ENCODE measurements around the gene OR10J1. TPM values are rescaled to one million over a fixed set of nuclear protein-coding genes. Genes with fewer than 3 reads are reported as not detected.

The OR10J1 gene
- total and polyA plus RNA-seq, 2 of the 8 experiments (the other 6 are each of a cell fraction or from before 2014, with no cell fraction given): not detected

DNA sequence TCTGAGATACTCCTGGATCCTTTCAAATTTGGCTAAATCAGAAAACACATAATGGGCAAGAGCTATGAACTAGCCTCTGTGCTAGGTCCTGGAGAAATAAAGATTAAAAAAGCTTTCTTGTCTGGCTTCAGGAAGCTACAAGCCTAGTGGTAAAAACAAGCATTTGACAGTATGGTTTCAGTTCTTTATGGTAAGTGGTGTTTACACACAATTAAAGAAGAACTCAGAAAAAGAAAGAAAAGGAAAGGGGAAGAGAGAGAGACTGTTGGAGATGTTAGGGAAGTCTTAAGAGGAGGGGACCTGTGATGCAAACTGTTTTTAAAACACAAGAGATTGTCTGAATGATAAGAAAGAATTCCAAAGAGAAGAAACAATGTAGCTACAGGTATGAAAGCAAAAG lies 1.8 kb downstream of the OR10J1 start (continued):
- TF ChIP-seq, protein P1, sequence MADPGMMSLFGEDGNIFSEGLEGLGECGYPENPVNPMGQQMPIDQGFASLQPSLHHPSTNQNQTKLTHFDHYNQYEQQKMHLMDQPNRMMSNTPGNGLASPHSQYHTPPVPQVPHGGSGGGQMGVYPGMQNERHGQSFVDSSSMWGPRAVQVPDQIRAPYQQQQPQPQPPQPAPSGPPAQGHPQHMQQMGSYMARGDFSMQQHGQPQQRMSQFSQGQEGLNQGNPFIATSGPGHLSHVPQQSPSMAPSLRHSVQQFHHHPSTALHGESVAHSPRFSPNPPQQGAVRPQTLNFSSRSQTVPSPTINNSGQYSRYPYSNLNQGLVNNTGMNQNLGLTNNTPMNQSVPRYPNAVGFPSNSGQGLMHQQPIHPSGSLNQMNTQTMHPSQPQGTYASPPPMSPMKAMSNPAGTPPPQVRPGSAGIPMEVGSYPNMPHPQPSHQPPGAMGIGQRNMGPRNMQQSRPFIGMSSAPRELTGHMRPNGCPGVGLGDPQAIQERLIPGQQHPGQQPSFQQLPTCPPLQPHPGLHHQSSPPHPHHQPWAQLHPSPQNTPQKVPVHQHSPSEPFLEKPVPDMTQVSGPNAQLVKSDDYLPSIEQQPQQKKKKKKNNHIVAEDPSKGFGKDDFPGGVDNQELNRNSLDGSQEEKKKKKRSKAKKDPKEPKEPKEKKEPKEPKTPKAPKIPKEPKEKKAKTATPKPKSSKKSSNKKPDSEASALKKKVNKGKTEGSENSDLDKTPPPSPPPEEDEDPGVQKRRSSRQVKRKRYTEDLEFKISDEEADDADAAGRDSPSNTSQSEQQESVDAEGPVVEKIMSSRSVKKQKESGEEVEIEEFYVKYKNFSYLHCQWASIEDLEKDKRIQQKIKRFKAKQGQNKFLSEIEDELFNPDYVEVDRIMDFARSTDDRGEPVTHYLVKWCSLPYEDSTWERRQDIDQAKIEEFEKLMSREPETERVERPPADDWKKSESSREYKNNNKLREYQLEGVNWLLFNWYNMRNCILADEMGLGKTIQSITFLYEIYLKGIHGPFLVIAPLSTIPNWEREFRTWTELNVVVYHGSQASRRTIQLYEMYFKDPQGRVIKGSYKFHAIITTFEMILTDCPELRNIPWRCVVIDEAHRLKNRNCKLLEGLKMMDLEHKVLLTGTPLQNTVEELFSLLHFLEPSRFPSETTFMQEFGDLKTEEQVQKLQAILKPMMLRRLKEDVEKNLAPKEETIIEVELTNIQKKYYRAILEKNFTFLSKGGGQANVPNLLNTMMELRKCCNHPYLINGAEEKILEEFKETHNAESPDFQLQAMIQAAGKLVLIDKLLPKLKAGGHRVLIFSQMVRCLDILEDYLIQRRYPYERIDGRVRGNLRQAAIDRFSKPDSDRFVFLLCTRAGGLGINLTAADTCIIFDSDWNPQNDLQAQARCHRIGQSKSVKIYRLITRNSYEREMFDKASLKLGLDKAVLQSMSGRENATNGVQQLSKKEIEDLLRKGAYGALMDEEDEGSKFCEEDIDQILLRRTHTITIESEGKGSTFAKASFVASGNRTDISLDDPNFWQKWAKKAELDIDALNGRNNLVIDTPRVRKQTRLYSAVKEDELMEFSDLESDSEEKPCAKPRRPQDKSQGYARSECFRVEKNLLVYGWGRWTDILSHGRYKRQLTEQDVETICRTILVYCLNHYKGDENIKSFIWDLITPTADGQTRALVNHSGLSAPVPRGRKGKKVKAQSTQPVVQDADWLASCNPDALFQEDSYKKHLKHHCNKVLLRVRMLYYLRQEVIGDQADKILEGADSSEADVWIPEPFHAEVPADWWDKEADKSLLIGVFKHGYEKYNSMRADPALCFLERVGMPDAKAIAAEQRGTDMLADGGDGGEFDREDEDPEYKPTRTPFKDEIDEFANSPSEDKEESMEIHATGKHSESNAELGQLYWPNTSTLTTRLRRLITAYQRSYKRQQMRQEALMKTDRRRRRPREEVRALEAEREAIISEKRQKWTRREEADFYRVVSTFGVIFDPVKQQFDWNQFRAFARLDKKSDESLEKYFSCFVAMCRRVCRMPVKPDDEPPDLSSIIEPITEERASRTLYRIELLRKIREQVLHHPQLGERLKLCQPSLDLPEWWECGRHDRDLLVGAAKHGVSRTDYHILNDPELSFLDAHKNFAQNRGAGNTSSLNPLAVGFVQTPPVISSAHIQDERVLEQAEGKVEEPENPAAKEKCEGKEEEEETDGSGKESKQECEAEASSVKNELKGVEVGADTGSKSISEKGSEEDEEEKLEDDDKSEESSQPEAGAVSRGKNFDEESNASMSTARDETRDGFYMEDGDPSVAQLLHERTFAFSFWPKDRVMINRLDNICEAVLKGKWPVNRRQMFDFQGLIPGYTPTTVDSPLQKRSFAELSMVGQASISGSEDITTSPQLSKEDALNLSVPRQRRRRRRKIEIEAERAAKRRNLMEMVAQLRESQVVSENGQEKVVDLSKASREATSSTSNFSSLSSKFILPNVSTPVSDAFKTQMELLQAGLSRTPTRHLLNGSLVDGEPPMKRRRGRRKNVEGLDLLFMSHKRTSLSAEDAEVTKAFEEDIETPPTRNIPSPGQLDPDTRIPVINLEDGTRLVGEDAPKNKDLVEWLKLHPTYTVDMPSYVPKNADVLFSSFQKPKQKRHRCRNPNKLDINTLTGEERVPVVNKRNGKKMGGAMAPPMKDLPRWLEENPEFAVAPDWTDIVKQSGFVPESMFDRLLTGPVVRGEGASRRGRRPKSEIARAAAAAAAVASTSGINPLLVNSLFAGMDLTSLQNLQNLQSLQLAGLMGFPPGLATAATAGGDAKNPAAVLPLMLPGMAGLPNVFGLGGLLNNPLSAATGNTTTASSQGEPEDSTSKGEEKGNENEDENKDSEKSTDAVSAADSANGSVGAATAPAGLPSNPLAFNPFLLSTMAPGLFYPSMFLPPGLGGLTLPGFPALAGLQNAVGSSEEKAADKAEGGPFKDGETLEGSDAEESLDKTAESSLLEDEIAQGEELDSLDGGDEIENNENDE (IDR thresholded peaks at IDR 0.05; ENCODE audit: insufficient replicate concordance, low read length): no peak
